Measurements from ENCODE around the gene SLC24A4.

Gene SLC24A4

DNA sequence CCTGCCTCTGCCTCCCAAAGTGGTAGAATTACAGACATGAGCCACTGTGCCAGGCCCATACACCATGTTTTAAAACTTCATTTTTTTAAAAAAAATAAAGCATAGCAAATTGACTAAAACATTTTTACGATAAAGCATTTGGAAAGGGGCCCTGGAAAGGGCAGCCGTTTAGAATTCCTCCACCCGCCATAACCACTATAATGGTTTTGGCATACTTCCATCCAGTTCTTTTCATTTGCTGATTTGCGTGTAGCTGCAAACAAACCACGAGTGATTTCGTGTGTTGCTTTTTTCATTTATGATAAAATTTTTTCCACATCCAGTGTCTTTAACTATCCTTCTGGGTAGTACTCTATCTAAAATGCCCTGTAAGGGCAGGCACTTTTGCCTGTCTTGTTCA, 98.8 kb downstream of the SLC24A4 start:
- Mint-ChIP-seq H3K36me3 (no peaks in the 10 kb centered on the region), H3K4me3 (no peak overlapping the region), H3K4me1 (peaks cover 8% of the 10 kb centered on the region), H3K27ac (no peak overlapping the region), H3K9me3 (no peaks in the 10 kb centered on the region)
- DNase-seq (ENCODE audit: low spot score in 2 of 2) (no peak), ATAC-seq (no peak)

DNA sequence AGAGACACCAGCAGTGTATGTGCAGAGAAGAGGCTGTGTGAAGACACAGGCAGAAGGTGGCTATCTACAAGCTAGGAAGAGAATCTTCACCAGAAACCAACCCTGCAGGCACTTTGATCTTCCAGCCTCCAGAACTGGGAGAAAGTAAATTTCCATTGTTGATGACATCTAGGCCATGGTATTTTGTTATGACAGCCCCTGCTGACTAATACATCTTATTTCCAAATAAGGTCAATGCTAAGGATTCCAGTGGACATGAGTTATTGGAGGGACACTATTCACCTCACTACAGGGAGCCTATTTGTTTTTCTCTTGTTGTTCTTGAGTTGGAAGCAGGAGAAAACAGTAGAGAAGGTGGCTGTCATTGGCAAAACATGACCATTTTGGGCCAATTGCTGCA, 102.1 kb downstream of the SLC24A4 start:
- no peak overlapping the region for H3K4me3 Mint-ChIP-seq
- no peak for DNase-seq (ENCODE audit: low spot score in 2 of 2)
- ATAC-seq = no peak
- peaks cover 8% of the 10 kb centered on the region for H3K4me1 Mint-ChIP-seq
- no peak overlapping the region for H3K27ac Mint-ChIP-seq
- no peaks in the 10 kb centered on the region for H3K9me3 Mint-ChIP-seq
- no peaks in the 10 kb centered on the region for H3K36me3 Mint-ChIP-seq

DNA sequence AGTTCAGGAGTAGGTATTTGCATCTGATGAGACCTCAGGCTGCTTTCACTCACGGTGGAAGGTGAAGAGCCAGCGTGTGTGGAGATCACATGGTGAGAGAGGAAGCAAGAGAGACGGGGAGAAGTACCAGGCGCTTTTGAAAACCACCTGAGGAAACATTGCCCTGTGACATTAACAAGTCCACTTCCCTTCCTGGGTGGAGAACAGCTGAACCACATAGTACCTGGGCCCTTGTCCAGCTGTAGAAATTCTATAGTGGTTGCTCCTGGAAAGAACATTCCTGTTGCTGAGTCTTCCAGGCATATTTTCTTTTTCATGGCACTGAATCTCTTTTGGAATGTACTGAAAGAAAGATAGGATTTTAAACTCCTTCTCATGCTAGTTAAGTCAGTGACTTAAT, 103.3 kb downstream of the SLC24A4 start:
- Mint-ChIP-seq H3K36me3 (no peaks in the 10 kb centered on the region), H3K27ac (peak overlapping the region; percentile 59), H3K9me3 (no peaks in the 10 kb centered on the region), H3K4me3 (no peak overlapping the region), H3K4me1 (peaks cover 8% of the 10 kb centered on the region)
- DNase-seq (ENCODE audit: low spot score in 2 of 2) (no peak), ATAC-seq (no peak)

DNA sequence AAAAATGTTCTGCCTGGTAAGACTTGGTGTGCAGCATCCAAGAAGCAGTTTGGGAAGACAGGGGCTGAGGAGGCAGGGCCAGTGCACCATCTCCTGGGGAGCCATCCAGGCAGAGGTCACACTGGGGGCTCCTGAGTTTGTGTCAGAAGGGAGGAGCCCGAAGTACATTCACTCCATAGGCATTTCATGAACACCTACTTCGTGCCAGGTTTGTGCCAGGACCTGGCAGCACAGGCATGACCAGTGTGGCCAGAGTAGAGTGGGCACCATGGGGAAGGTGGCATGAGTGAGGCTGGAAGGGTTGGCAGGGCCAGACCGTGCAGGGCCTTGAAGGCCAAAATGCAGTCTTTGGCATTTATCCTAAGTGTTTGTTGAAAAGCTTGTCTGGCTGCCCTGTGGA, 104.1 kb downstream of the SLC24A4 start:
- H3K4me1 Mint-ChIP-seq = peaks cover 8% of the 10 kb centered on the region

DNA sequence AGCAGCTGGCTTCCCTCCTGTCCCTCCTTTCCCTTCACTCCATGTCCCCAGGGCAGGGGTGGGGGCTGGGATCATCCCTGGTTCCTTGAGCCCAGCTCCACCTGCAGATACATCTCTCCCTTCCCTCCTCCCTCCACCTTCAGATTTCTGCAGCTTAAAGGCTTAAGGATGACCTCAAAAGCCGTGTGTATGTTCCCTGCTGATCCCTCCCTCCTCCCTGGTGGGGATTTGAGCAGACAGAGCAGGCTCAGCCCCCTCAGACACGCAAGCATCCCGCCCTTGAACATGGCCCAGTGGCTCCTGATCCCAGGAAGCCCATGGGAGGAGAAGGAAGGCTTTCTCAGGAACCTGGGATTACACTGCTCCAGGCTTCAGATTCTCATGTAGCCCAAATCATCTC, 107.7 kb downstream of the SLC24A4 start:
- DNase-seq (ENCODE audit: low spot score in 2 of 2) = no peak
- H3K36me3 Mint-ChIP-seq = no peaks in the 10 kb centered on the region
- H3K4me1 Mint-ChIP-seq = peaks cover 7% of the 10 kb centered on the region
- no peak overlapping the region for H3K4me3 Mint-ChIP-seq
- H3K27ac Mint-ChIP-seq = peak overlapping the region; percentile 26
- no peaks in the 10 kb centered on the region for H3K9me3 Mint-ChIP-seq
- ATAC-seq = no peak

More for the DNA sequence above, 104.1 kb downstream of the SLC24A4 start:
- DNase-seq (ENCODE audit: low spot score in 2 of 2) = no peak
- Mint-ChIP-seq H3K27ac (no peak overlapping the region), H3K36me3 (no peaks in the 10 kb centered on the region), H3K4me3 (no peak overlapping the region), H3K9me3 (no peaks in the 10 kb centered on the region)
- no peak for ATAC-seq

DNA sequence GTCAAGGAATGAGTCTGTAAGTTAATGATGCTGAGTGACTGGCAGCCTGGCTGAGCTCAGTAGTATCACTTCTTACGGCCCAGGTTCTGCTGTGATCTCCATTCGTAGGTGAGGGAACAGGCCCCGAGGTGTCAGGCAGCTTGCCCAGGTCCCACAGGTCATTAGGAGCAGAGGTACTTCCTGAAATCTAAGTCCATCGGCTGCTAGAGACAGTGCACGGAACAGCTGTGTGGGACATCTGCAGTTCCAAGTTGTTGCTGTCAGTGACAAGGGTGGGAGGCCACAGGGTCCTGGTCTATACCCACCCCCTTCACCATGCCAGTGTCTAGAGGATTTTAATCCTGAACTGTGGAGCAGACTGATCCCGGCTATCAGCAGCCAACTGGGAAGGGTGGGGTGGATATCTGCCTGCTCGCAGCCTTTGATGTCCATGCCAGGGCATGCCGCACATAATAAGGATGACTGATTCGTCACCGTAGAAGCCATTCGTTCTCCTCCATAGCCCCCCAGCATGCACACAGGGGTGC, 108.3 kb downstream of the SLC24A4 start:
- no peaks in the 10 kb centered on the region for H3K9me3 Mint-ChIP-seq
- H3K27ac Mint-ChIP-seq = peak overlapping the region; percentile 26
- H3K36me3 Mint-ChIP-seq = no peaks in the 10 kb centered on the region
- H3K4me1 Mint-ChIP-seq = peaks cover 1% of the 10 kb centered on the region
- no peak overlapping the region for H3K4me3 Mint-ChIP-seq
- ATAC-seq = no peak
- no peak for DNase-seq (ENCODE audit: low spot score in 2 of 2)

DNA sequence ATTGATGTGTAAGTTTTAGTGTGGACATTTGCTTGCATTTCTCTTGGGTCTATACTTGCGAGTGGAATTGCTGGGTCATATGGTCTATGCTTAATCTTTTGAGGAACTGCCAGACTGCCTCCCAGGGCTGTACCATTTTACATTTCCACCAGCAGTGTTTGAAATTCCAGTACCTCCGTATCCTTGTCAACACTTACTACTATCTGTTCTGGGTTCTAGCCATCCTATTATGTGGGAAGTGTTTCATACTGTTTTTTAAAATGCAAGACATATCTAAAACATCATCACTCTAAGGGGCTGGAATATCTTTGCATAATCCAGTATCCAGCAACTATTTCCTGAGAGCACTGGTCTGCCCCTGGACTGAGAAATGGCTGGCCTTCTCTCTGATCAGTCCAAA, 110.4 kb downstream of the SLC24A4 start:
- no peaks in the 10 kb centered on the region for H3K36me3 Mint-ChIP-seq
- no peak for DNase-seq (ENCODE audit: low spot score in 2 of 2)
- H3K4me3 Mint-ChIP-seq = no peak overlapping the region
- no peak overlapping the region for H3K27ac Mint-ChIP-seq
- H3K9me3 Mint-ChIP-seq = peaks cover 6% of the 10 kb centered on the region
- no peak for ATAC-seq
- H3K4me1 Mint-ChIP-seq = peaks cover 6% of the 10 kb centered on the region

DNA sequence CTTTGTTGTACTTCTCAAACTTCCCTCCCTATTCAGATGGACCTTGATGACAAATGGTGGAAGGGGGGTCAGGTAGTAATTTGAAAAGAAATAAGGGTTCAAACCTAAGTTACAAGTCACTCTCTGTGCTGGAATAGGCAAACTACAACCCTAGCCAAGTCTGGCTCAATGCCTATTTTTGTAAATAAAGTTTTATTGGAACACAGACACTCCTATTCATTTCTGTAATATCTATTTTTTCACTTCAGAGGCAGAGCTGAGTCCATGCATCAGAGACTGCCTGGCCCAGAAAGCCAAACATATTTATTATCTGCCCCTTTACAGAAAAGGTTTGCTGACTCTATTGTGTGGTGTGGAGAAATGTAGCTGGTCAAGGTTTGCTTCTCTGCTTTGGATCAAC, 112.2 kb downstream of the SLC24A4 start:
- ATAC-seq (no peak), DNase-seq (ENCODE audit: low spot score in 2 of 2) (no peak)
- H3K9me3 Mint-ChIP-seq = peaks cover 6% of the 10 kb centered on the region
- peaks cover 11% of the 10 kb centered on the region for H3K4me1 Mint-ChIP-seq
- no peaks in the 10 kb centered on the region for H3K36me3 Mint-ChIP-seq
- no peak overlapping the region for H3K4me3 Mint-ChIP-seq
- no peak overlapping the region for H3K27ac Mint-ChIP-seq

DNA sequence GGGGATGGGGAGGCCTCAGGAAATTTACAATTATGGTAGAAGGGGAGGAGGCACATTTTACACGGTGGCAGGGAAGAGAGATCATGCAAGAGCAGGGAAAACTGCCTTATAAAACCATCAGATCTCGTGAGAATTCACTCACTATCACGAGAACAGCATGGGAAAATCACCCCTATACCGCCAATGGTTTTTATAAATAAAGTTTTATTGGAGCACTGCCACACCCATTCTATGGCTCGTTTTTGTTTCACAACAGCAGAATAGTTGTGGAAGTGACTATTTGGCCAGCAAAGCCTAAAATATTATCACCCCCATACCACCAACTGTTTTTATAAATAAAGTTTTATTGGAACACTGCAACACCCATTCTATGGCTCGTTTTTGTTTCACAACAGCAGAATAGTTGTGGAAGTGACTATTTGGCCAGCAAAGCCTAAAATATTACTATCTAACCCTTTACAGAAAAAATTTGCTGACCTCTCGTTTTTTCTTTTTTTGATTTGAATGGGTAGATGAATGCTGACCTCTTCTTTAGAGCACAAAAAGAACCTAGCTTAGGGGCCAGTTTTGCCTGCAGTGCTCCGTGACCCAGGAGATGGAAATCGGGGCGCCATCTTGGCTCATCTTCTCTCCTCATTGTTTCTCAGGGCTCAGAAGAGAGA, 113.3 kb downstream of the SLC24A4 start:
- no peak for ATAC-seq
- peaks cover 19% of the 10 kb centered on the region for H3K4me1 Mint-ChIP-seq
- no peak overlapping the region for H3K4me3 Mint-ChIP-seq
- no peaks in the 10 kb centered on the region for H3K36me3 Mint-ChIP-seq
- no peak for DNase-seq (ENCODE audit: low spot score in 2 of 2)
- H3K9me3 Mint-ChIP-seq = peaks cover 6% of the 10 kb centered on the region
- H3K27ac Mint-ChIP-seq = no peak overlapping the region

DNA sequence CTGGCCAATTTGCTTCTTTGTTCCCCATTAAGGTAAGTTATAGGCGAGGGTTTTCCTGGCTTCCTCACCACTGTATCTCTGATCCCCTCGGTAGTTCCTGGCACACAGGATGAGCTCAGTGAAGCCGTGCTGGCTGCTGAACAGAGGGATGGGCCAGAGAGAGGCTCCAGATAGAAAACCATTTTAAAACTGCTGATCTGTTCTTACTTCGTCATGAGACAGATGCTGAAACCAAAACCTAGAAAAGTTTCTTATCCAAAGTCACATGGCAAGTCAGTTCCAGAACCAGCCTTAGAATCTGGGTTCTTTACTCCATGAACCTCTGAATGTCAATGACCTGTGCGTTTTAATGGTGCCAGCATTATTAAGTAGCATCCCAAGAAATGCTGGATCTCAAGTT, 114.3 kb downstream of the SLC24A4 start:
- no peaks in the 10 kb centered on the region for H3K36me3 Mint-ChIP-seq
- peaks cover 6% of the 10 kb centered on the region for H3K9me3 Mint-ChIP-seq
- DNase-seq (ENCODE audit: low spot score in 2 of 2) = no peak
- H3K4me3 Mint-ChIP-seq = no peak overlapping the region
- no peak for ATAC-seq
- no peak overlapping the region for H3K27ac Mint-ChIP-seq
- H3K4me1 Mint-ChIP-seq = peaks cover 29% of the 10 kb centered on the region

DNA sequence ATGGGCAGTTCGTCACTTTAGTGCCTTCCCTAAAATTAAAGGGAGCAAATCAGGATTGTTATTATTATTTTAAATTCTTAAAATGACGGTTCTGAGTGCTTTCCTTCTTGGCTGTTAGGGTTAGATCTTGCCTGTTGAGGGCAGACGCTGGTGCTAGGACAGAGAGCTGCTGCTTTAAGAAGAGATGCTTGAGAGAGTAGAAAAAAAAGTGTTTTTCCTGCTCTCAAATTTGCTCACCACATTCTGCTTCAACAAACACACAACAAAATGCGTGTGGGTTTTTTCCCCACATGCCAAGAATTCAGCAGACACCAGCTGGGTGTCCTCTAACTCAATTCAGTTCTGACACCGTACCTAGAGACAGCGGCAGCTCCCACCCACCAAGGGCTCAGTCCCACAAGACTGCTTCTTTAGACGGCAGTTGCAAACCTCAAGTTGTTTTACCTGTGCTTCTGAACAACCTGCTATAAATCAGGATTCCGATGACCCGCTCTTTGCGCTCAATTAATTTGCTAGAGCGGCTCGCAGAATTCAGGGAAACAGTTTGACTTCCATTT, 114.8 kb downstream of the SLC24A4 start:
- no peak overlapping the region for H3K27ac Mint-ChIP-seq
- ATAC-seq (no peak), DNase-seq (ENCODE audit: low spot score in 2 of 2) (no peak)
- H3K4me3 Mint-ChIP-seq = no peak overlapping the region
- peaks cover 6% of the 10 kb centered on the region for H3K9me3 Mint-ChIP-seq
- H3K36me3 Mint-ChIP-seq = no peaks in the 10 kb centered on the region
- peaks cover 34% of the 10 kb centered on the region for H3K4me1 Mint-ChIP-seq

DNA sequence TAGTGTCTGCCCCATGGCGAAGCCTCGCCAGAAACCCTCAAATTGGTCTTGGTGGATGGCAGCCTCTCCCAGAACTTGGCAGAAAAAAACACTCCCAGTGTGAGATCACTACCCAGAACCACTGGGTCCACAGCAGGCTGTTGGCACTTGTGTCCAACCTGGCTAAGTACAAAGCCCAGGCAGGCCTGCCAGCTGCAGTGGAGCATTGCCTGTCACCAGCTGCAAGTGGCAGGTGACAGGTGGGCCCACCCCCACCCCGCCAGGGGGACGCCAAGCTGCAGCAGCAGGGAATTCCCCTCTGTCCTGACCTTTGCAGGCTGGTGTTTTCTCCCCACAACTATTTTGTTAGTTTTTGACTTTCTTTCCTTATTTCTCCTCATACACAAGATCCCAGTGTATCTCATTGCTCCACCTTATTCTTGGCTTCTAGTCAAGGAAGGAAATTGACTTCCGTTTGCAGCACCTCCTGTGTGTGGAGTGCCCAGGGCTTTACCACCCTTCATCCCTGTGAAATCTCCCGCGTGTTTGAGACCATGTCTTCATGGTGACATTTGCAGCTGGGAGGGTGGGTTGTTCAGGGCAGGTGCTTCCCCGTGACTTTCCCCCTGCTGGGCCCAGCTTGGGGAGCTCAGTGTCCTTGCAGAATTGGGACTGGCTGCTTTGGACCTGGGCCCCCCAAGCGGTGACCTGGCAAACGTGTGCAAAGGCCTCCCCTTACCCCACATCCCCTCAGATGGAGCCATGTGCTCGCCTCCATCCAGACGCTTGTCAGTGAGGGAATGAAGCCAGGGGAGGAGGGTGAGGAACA, 116.8 kb downstream of the SLC24A4 start:
- no peaks in the 10 kb centered on the region for H3K36me3 Mint-ChIP-seq
- no peak overlapping the region for H3K4me3 Mint-ChIP-seq
- ATAC-seq (no peak), DNase-seq (ENCODE audit: low spot score in 2 of 2) (no peak)
- H3K4me1 Mint-ChIP-seq = peaks cover 37% of the 10 kb centered on the region
- H3K9me3 Mint-ChIP-seq = peaks cover 6% of the 10 kb centered on the region
- H3K27ac Mint-ChIP-seq = no peak overlapping the region

DNA sequence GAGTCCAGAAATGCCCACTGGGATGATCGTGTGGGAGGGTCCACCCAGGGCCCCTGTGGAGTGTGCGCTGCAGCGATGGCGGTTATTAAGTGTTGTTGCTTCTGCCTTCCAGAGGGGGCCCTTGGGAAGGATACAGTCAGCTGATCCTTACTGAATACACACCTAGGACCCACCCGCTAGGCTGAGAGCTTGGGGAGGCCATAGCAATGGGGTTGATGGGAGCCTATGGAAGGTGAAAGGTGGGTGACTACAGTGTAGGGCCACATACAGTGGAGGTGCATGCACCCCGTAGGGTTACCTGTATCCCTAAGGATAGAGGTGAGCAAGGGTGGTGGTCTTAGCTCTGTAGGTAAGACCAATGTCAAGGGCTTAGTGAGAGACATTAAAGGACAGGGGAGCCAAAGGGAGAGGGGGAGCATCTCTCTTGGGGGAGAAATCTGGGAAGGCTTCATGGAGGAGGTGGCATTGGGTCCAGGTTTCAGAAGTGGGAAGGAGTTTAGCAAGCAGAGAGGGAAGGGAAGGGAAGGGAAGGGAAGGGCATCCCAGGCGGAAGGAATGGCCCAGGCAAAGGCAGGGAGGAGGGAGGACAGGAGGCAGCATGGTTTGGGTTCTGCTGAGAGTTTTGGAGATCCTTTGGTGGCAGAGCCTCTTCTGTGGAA, 117.5 kb downstream of the SLC24A4 start:
- H3K36me3 Mint-ChIP-seq = no peaks in the 10 kb centered on the region
- no peak overlapping the region for H3K27ac Mint-ChIP-seq
- DNase-seq (ENCODE audit: low spot score in 2 of 2) (no peak), ATAC-seq (no peak)
- H3K4me1 Mint-ChIP-seq = peaks cover 37% of the 10 kb centered on the region
- peaks cover 6% of the 10 kb centered on the region for H3K9me3 Mint-ChIP-seq
- no peak overlapping the region for H3K4me3 Mint-ChIP-seq

DNA sequence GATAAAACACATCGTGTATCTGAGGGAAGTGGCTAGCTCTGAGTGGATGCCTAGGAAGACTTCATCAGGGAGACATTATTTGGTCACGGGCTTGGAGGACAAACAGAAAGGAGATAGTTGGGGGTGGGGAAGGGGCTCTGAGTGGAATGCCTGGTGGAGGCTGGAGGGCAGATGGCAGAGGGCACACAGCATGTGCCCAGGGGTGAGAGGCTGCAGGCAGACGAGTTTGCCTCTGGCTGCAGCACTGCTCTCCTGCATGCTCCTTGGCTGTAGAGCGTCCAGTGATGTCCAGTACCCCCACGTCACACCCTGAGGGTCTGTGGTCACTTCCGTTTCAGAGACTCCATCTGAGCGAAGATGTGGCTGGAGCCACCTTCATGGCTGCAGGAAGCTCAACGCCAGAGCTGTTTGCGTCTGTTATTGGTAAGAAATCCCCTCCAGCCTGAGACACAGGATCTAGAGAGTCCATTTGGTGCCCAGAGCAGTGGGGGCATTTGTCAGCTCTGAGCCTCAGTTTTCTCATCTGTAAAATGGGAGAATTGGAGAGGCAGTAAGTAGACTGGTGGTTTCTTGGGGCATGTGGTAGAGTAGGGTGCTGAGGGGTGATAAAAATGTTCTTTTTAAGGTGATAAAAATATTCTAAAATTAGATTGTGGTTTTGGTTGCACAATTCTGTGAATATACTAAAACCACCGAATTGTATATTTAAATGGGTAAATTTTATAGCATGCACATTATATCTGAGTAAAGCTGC, 119.0 kb downstream of the SLC24A4 start:
- Mint-ChIP-seq H3K4me1 (peaks cover 40% of the 10 kb centered on the region), H3K4me3 (peak overlapping the region; percentile 38), H3K27ac (peak overlapping the region; percentile 11), H3K9me3 (peaks cover 4% of the 10 kb centered on the region), H3K36me3 (no peaks in the 10 kb centered on the region)
- no peak for ATAC-seq
- DNase-seq (ENCODE audit: low spot score in 2 of 2) = no peak

DNA sequence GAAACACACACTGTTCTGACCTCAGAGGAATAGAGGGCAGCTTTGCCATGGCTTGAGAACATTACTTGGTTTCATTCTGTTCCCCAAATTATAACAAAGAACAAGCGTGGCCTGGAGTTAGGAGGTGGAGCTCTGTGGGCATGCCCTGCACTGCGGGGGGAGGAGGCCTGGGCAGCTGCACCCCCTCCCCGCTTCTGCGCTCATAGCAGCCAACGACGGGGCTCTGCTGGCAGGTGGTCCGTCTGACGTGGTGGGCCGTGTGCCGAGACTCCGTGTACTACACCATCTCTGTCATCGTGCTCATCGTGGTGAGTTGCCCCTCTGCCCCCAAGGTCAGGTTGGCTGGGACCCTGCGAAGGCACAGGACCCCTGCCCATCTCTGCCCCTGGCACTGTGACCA, 120.2 kb downstream of the SLC24A4 start:
- Mint-ChIP-seq H3K4me1 (peaks cover 42% of the 10 kb centered on the region), H3K36me3 (no peaks in the 10 kb centered on the region), H3K9me3 (no peaks in the 10 kb centered on the region), H3K4me3 (no peak overlapping the region), H3K27ac (peak overlapping the region; percentile 26)
- DNase-seq (ENCODE audit: low spot score in 2 of 2) (no peak), ATAC-seq (no peak)
